GM12878 (cell line): ENCODE data around the gene NDUFC1.
A peak's percentile ranks its signal among the peaks of the same experiment; 100 is the strongest.

Source experiments
- CTCF ChIP-seq, 3 experiments: IDR thresholded peaks in 2 of 3; conservative IDR thresholded peaks in 1 of 3; 2 replicates each; pipeline ENCODE4 v1.5.1; 2011; ENCODE audit warnings: low read depth in 3 of 3, low read length in 3 of 3, mild to moderate bottlenecking in 3 of 3, control low read depth in 2 of 3, moderate library complexity in 2 of 3, inconsistent platforms in 1 of 3, mixed read lengths in 1 of 3; ENCODE audit not compliant: control insufficient read depth in 2 of 3, insufficient read depth in 1 of 3; ENCODE audit errors: extremely low read depth in 1 of 3
- EP300 ChIP-seq, 2 experiments: fragments of 150-350 bp in 1 of 2; IDR thresholded peaks; 2 replicates each; pipeline ENCODE4 v1.6.1; 2011 to 2012; ENCODE audit warnings: low read depth in 2 of 2, low read length in 2 of 2, borderline replicate concordance in 1 of 2, improper control_type of control experiment in 1 of 2, inconsistent platforms in 1 of 2; ENCODE audit not compliant: control insufficient read depth in 1 of 2
- EZH2 ChIP-seq: IDR thresholded peaks from 2 replicates; pipeline ENCODE4 v1.6.1; 2012; ENCODE audit warnings: low read depth, mild to moderate bottlenecking, control low read depth, inconsistent platforms, low read length, borderline replicate concordance; ENCODE audit not compliant: control insufficient read depth
- NR2C2 ChIP-seq: IDR thresholded peaks from 2 replicates; pipeline ENCODE4 v1.6.1; 2011; ENCODE audit warnings: borderline replicate concordance, low read depth; ENCODE audit not compliant: control insufficient read depth, insufficient read length
- RAD21 ChIP-seq: IDR thresholded peaks from 2 replicates; pipeline ENCODE4 v1.6.1; 2011; ENCODE audit warnings: mild to moderate bottlenecking, low read depth, low read length, moderate library complexity; ENCODE audit not compliant: insufficient read depth
- RCOR1 ChIP-seq: conservative IDR thresholded peaks from 2 replicates; pipeline ENCODE4 v1.6.1; 2012; ENCODE audit warnings: low read depth, low read length, improper control_type of control experiment
- SIN3A ChIP-seq: IDR thresholded peaks from 2 replicates; pipeline ENCODE4 v1.6.1; 2012; ENCODE audit warnings: low read depth, low read length, improper control_type of control experiment
- SIX5 ChIP-seq: IDR thresholded peaks from 2 replicates; pipeline ENCODE4 v1.6.1; 2011; ENCODE audit warnings: mild to moderate bottlenecking, low read depth, low read length, moderate library complexity; ENCODE audit not compliant: severe bottlenecking
- STAT3 ChIP-seq: IDR thresholded peaks from 2 replicates; pipeline ENCODE4 v1.6.1; 2011; ENCODE audit warnings: low read depth, low read length, improper control_type of control experiment
- ZNF622 ChIP-seq: fragments of 450-650 bp; IDR thresholded peaks from 2 replicates; pipeline ENCODE4 v1.6.1; 2017; ENCODE audit warnings: mild to moderate bottlenecking, inconsistent platforms
- ZZZ3 ChIP-seq: IDR thresholded peaks from 2 replicates; pipeline ENCODE4 v1.6.1; 2011; ENCODE audit warnings: low read depth; ENCODE audit not compliant: control insufficient read depth, insufficient read length
- TF ChIP-seq, protein P1 (sequence below): IDR thresholded peaks from 2 replicates; pipeline ENCODE4 v1.6.1; 2012; ENCODE audit warnings: low read length, inconsistent platforms
- TF ChIP-seq, protein P2 (sequence below): fragments of 450-650 bp; formaldehyde crosslinking; IDR thresholded peaks from 2 replicates; pipeline ENCODE4 v1.4.0; 2020; ENCODE audit warnings: mild to moderate bottlenecking, moderate library complexity

GRCh38 chr4:139301113-139301820 lies 1.0 kb downstream of the NDUFC1 start, which contains the start of gene NAA15:
- TF ChIP-seq RCOR1, result peak; percentile 80; the same call in 1 of the 2 replicates
- TF ChIP-seq EZH2, result no peak
- peak; percentile 35 for TF ChIP-seq SIX5
- no peak for TF ChIP-seq RAD21
- no peak for TF ChIP-seq STAT3
- TF ChIP-seq ZZZ3, result no peak
- no peak for TF ChIP-seq CTCF (IDR thresholded peaks at IDR 0.05 in 2 of 3, conservative IDR thresholded peaks at IDR 0.05 in 1 of 3; ENCODE audit: control insufficient read depth in 2 of 3, extremely low read depth in 1 of 3, insufficient read depth in 1 of 3, low read depth in 3 of 3, low read length in 3 of 3)
- TF ChIP-seq SIN3A, result peak; percentile 75; the same call in 1 of the 2 replicates
- no peak for TF ChIP-seq ZNF622
- TF ChIP-seq, protein P1, sequence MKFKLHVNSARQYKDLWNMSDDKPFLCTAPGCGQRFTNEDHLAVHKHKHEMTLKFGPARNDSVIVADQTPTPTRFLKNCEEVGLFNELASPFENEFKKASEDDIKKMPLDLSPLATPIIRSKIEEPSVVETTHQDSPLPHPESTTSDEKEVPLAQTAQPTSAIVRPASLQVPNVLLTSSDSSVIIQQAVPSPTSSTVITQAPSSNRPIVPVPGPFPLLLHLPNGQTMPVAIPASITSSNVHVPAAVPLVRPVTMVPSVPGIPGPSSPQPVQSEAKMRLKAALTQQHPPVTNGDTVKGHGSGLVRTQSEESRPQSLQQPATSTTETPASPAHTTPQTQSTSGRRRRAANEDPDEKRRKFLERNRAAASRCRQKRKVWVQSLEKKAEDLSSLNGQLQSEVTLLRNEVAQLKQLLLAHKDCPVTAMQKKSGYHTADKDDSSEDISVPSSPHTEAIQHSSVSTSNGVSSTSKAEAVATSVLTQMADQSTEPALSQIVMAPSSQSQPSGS, result no peak; the same call in 1 of the 2 replicates
- TF ChIP-seq, protein P2, sequence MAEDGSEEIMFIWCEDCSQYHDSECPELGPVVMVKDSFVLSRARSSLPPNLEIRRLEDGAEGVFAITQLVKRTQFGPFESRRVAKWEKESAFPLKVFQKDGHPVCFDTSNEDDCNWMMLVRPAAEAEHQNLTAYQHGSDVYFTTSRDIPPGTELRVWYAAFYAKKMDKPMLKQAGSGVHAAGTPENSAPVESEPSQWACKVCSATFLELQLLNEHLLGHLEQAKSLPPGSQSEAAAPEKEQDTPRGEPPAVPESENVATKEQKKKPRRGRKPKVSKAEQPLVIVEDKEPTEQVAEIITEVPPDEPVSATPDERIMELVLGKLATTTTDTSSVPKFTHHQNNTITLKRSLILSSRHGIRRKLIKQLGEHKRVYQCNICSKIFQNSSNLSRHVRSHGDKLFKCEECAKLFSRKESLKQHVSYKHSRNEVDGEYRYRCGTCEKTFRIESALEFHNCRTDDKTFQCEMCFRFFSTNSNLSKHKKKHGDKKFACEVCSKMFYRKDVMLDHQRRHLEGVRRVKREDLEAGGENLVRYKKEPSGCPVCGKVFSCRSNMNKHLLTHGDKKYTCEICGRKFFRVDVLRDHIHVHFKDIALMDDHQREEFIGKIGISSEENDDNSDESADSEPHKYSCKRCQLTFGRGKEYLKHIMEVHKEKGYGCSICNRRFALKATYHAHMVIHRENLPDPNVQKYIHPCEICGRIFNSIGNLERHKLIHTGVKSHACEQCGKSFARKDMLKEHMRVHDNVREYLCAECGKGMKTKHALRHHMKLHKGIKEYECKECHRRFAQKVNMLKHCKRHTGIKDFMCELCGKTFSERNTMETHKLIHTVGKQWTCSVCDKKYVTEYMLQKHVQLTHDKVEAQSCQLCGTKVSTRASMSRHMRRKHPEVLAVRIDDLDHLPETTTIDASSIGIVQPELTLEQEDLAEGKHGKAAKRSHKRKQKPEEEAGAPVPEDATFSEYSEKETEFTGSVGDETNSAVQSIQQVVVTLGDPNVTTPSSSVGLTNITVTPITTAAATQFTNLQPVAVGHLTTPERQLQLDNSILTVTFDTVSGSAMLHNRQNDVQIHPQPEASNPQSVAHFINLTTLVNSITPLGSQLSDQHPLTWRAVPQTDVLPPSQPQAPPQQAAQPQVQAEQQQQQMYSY (CRISPR knock-in tag), result no peak
- no peak for TF ChIP-seq NR2C2
- TF ChIP-seq EP300 (IDR thresholded peaks at IDR 0.05; ENCODE audit: borderline replicate concordance in 1 of 2, control insufficient read depth in 1 of 2, low read depth in 2 of 2, low read length in 2 of 2), result peak in 1 of 2 experiments; percentile 53; a peak in 2 of 4 replicates
